ENCODE measurements around the gene MED26.

The MED26 gene

DNA sequence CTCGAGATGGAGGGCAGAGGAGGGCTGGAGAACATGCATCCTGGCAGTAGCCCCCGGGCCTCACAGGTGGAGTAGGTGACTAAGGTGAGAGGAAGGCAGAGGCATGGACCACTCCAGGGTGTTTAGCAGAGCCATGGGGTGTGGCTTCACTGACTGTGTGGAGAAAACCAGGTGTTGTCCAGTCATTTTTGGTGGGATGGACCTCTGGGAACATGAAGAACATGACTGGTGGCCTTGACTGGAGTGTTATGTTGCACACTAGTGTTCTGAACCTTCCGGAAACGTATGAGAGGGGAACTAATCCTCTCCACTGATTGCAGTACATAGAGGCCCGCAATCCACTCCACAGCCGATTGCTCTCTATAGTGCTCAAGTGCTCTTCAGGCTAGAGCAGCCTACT lies 16.9 kb downstream of the MED26 start:
- no peak for DNase-seq

DNA sequence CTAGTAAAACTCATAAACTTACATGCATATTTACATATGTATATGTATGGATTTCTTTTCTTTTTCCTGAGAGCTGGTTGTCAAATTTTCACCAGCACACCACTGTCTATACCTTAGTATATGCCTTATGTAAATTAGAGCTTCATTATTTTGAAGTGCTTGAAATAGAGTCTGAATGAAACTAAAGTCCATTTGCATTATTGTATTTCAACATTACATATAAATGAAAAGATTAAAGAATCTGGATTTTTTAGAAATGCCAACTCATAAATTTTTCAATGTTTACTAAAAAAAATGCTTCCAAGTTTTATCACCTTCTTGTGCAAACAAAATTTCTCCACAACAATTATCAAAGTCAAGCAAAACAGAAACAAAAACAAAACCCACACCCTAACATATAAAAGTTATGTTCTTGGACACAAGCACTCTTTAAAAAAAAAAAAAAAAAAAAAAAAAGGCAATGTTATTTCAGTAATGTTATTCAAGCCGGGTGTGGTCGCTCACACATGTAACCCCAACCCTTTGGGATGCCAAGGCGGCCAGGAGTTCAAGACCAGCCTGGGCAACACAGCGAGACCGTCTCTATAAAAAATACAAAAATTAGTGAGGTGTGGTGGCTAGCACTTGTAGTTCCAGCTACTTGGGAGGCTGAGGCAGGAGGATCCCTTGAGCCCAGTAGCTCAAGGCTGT lies 18.3 kb downstream of the MED26 start:
- DNase-seq = no peak

DNA sequence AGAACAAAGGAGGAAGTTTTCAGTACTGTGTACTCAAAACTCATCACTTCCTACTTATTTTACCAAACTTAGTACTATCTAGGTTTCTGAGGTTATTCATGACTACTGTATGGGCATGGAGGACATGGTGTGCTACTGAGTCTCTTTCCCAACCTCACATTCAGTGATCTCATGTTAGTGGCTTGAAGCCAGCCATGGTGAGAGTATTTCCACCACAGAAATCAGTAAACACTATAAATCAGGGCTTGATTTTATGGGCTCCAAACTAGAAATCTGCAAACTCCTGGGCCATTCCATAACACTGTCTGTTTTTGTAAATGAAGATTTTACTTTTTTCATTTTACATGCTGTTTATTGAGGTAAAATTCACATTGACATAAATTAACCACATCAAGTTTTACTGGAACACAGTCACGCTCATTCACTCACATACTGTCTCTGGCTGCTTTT lies 19.7 kb downstream of the MED26 start:
- DNase-seq = no peak

DNA sequence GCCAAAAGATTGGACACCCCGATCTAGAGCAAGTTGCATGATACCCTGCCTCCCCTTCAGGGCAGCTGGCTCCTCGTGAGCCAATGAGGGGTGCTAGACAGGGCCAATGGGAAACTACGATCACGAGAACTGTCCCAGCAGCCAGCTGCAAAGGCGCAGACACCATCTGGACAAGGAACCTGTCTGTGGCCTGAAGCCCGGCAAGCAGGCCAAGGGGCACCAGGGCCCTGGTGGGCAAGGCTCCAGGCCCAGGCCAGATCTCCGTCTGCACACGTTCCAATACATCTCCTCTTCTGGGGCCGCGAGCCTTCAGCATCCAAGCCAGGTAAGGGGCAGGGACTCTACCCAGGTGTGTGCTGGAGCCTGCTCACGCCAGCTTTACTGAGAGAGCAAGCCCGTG lies 20.2 kb downstream of the MED26 start:
- no peak for DNase-seq

DNA sequence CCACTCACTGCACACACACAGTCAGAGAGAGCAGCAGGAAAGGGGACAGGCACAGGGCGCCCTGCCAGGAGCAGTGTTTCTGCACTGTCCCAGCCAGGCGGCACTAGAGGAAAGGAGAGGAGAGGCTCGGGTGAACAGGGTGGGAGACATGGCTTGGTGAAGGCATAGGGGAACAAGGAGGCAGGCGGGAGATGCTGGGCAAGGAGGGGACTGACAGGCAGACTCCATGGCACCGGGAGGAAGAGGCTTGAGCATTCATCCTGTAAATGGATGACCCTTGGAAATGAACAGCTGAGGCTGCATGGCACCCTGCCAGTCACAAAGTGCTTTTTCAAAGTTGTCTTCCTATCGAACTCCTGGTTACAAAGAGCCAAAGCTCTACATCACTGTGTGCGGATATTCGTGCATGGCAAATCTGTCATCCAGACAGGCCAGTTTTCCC lies 22.4 kb downstream of the MED26 start:
- no peak for DNase-seq

DNA sequence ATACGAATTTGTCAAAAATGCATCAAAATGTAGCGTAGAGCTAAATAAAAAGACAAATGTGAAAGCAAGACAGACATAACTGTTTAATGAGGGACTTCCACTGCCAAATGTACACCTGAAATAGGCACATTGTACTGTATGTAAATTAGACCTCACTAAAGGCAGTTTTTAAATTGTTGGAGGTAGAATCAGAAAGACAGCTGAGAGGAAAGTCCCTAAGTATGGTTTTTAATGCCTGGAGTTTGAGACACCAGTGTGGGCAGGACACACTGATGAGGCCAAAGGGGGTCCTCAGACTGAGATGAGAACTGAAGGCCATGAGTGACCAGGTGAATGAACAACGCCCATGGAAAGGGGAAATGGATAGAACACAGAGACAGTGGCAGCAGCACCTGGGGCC lies 22.9 kb downstream of the MED26 start:
- DNase-seq = no peak

DNA sequence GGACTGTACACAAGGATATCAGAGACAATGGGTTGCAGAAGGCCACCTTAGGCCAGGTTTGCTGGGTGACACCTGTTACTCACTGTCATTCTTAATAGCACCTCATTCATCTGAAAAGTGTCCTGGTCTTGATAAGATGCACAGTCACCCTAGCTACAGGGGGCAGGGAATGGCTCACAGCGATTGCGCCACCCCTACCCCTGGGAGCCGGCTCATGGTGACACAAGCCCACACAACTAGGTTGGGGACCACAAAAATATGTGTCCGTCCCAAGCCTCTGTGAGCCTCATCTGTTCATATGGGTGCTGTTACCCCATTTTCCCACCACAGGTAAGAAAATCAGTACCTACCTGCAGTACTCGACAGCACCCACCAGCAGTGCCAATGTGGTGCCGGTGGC lies 23.4 kb downstream of the MED26 start:
- DNase-seq = no peak

DNA sequence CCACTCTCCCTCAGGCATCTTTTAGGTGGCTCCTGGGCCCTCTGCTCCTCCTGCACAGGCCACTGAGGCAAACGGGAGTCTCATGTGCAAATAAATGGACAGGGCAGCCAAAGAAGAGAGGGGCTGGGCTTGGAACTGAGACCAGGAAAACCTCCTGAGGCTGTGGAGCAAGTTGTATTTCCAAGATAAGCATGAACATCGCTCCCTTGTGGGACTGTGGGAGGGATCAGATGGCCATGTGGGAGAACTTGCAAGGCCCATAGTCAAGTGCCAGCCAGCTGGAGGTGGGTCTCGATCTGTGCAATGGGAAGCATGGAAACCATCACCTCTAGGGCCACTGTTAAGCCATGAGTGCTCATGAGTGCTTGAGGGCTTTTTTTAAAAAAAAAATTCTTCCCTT lies 24.9 kb downstream of the MED26 start:
- DNase-seq = no peak

DNA sequence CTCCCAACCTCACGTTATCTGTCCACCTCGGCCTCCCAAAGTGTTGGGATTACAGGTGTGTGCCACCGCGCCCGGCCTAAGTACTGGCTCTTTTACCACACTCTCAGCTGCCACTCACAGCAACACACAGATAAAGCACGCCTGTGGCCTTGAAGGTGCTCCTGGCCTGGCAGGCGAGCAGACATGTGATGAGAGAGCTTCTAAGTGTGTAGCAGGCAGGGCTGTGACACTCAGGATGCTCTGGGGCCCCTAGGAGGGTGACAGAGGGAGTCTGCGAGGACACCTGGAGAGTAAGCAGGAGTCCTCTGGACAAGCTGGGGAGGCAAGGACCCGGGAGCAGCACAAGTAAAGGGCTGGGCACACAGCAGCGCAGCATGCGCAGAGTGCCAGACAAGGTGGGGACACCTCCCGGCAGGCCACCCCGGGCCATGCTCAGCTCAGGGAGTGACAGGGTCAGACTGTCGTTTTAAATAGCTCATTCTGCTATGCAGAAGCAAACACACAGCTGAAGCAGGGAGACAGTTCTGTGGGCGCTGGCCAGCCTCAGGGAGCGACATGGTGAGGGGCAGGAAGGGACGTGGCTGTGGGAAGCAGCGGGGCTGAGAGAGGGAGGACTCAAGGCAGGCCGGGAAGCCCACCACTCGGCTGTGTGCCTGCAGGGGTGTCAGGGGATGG lies 26.5 kb downstream of the MED26 start:
- DNase-seq = no peak

DNA sequence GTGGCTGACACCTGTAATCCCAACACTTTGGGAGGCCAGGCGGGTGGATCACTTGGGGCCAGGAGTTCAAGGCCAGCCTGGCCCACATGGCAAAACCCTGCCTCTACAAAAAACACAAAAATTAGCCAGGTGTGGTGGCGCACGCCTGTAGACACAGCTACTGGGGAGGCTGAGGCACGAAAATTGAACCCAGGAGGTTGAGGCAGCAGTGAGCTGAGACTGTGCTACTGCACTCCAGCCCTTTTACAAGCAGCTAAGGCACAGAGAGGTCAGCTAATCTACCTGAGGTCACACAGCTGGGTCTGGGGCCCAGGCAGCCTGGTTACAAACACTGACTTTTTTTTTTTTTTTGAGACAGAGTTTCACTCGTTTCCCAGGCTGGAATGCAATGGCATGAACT lies 27.2 kb downstream of the MED26 start:
- DNase-seq = no peak

DNA sequence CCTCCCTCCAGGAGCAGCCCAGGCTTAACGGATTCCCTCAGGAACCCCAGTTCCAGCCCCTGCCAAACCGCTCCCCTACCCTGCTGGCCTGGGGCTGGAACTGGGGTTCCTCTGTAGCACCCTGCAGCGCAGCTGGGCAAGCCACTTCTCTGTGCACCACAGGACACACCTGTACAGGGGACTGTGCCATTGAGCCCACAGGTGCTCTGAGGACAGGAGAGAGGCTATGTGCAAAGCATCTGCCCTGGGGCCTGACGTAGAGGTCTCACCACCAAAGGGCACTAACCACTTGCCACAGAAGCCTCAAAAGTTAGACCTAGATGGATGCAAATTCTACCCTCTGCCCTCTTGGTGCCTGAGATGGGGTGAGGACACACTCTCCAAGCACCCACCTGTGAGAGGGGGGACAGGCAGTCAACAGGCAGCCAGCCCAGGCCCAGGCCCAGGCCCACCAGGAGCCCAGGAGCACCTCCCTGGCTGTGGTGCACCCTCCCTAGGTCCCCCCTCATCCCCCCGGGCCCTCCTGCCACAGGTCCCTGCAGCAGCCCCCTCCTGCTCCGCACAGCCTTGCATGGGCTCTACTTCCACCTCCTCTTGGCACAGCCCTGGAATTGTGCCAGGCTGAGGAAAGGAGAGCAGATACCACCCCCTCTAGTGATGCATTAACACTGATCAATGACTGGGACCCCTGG lies 28.2 kb downstream of the MED26 start:
- no peak for DNase-seq

DNA sequence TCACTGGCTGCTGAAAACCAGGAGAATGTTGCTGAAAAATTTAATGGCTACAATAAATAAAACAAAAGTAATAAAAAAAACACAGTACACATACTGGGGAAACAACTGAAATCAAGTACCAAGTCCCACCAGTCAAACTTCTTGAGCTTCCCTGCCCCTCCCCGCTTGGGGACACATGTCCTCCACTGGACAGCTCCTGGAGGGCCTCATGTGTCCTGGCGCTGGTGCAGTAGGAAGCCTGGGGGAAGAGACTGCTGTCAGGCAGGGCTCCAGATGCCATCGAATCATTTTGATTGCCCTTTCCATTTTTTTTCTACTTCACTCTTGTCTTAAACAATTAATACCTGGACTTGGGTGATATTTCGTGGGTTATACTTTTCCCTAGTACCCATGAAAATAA lies 29.2 kb downstream of the MED26 start:
- no peak for DNase-seq

DNA sequence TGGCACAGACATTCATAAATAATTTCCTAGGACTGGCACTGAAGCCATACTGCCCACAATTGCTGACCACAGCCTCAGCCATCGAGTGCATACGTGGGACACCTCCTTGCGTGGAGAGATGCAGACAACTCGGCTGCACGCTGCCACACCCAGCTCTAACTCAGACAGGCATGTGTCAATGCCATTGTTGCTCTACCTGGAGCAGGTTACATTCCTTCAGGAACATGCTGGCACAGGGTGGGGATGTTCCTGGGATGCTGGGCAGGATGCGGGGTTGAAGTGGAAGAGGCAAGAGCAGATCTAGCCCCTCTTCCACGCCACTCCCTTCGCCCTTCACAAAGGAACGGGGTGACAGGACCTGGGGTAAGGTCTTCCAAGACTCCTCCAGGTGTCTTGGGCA lies 31.6 kb downstream of the MED26 start:
- no peak for DNase-seq

DNA sequence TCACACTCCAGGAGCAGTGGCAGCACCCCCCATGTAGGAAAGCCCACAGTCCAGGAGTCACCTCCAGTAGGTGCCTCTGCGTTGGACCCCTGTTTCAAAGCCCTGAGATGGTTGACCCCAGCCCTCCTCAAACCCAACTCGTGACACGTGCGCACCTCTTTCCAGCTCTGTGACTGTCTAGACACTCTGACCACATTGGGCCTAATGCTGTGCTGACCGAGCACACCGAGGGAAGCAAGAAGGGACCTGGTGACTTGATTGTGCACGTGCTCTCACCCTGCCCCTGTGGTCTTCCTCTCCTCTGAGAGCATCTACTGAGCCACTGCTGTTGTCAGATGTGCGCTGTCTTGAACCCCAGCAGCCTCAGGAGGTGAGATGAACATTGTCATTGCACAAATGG lies 32.9 kb downstream of the MED26 start:
- no peak for DNase-seq

DNA sequence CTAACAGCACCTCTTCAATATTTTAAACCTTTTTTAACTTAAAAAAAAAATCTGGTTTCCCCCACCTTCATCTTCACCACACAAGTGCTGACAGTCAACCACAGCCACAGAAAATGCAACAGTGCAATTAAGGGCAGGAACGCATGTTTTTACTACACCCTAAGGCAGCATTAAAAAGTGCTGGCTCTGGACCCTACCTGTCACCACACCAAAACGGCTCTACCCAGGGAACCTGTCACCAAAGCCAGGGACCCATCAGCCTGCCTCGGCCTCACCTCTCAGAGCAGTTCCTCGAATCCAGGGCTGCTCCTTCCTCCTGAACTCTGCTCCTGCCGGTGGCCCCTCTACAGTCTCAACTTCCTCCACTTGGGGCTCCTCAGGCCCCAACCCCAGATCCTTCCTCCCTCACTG lies 33.3 kb downstream of the MED26 start:
- no peak for DNase-seq

DNA sequence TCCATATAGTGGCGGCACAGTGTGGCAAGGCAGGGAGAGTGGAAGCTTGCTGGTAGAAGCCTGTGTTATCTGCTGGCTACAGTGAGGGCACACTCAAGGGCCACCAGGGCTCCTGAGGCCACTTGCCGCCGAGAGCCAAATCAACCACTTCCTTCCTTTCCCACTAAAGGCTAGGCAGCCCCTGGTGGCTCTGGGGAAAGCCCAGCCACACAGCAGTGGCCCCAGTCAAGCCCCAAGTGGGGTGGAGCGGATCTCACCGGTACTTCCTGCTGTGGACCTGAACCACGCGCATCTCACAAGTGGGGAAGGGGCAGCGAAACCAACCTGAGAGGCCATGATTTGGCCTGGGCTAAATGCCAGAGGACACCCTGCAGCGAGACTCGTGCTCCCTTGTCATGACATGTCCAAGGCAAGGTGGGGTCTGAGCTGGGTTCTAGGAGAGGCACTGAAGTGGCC lies 33.8 kb downstream of the MED26 start:
- DNase-seq = peak; percentile 67

DNA sequence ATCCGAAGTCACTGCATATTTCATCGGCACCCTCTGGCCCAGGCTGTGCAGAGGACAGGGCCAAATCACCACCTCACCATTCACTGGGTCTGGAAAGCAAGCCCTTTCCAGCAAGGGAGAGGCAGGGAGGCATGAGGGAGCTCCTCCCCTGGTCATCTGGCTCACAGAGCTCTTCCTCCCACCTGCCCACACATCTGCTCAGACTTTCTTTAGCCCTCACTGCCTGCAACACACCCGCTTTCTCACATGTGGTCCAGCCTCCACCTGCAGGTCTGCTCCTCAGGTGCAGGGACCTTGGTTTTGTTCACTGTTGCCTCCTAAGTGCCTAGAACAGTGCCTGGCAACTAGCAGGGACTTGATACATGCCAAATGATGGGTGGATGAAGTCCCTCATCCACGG lies 34.8 kb downstream of the MED26 start:
- DNase-seq = no peak

DNA sequence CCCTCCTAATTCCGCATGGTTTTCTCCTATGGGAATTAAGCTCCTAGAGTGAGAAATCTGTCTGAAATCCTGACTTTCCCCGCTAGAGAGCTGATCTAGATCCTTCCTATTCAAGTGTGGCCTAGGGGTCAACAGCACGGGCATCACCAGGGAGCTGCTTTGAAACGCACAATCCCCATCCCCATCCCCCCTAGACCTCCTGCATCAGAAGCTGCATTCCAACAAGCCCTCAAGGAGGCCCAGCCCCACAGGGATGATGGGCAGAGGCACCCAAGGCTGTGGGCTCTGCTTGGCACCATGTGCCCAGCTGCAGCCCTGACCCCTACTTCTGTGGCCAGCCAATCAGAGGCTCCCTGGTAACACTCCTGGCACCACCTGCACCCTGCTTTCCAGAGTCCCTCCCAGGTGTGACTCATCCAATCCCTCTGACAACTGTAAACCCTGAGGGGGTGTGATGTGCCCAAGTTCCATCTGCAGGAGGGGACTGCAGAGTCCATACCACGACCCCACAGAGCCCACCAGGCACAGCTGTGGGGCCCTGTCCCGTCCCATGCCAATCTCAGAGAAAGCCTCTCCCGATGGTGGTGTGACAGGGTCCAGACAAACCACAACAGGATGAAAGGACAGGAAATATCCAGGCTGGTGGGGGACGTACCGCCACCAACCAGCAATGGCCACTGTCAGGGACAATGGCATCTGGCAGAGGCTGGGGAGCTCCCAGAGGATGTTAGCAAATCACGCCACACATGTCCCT lies 36.0 kb downstream of the MED26 start:
- no peak for DNase-seq

DNA sequence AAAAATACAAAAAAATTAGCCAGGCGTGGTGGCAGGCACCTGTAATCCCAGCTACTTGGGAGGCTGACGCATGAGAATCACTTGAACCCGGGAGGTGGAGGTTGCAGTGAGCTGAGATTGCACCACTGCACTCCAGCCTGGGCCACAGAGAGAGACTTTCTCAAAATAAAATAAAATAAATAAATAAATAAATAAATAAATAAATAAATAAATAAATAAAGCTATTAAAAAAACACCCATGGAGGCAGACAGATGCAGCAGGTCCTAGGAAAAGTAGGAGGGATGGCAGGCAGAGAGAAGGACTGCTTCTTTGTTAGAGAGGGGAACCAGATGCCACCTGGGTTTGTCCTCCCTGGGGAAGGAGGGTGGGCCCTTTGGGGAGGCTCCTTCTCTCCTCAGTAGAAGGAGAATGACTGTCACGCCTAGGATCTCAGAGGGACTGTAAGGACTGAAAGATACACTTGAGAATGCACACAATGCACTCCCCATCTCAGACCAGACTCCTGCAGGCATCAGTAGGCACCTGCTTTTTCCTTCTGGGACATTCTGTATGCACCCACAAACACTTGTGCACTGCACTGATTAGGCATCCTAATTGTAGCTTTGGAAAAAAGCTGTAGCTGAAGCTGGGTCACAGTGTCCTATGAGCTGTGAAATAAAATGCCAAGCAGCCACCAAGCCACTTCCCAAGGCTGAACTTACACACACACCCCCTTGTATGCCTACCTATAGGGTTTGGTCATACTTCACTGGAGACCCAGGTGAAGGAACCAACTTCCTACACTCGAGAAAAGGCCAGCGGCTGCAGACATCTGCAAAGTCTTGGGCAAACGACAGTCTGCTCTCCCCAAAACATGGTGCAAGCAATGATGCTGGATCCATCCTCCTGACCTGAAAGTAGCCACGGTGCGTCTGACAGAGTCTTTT lies 36.9 kb downstream of the MED26 start:
- no peak for DNase-seq

DNA sequence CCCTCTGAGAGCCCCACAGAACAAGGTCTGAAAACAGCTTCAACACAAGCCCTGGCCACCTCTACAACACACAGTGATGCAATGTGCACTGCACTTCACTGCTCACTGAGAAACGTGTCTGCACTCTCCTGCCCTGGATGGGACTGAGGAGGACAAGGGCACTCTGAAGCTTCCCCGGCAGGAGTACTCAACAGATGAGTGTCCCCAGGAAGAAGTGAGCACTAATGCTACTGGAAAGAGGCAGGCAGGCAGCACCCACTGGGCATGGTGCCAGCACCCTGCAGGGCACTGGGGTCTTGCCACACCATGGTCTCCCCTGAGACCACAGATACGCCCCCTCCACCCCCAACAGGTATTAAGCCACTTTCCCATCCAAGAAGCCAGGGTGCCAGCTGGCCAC lies 38.1 kb downstream of the MED26 start:
- no peak for DNase-seq

DNA sequence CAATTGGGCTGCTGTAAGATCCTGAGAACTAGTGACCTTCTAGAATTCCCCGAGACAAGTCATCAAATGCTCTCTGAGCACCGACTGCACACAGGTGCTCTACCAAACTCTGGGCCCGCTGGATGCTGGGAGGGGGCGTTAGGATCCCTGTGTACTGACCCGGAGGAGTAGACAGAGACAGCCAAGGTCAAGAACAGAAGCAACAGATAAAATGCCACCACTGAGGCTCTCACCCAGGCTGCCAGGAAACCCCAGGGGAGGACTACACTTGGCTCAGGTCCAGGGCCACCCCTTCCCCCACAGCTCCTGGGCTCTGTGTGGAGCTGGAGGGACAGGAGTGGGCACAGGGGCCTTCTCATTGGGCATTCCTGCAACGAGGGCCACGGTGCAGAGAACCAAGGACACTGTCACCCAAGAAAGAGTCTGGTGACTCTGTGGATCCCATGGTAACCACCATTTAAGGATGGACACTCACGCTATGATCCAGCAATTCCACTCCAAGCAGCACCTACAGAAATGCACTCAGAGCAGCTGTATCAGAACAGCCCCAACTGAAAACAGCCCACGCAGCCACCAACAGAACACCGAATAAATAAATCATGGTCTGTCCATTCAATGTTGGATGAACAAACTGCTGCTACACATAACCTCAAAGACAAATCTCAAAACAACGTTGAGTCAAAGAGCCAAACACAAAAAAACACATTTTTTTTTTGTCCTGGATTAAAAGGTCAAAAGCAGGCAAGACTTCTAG lies 39.0 kb downstream of the MED26 start:
- no peak for DNase-seq
